GM18867 (cell line): ENCODE results near the gene ANKRD52.
A peak's percentile ranks its signal among the peaks of the same experiment; 100 is the strongest.

Experiments
- ATAC-seq: cut with Tn5 transposase; IDR thresholded peaks from one replicate; pipeline ENCODE4 v1.9.1; 2021; ENCODE audit warnings: mild to moderate bottlenecking, moderate library complexity; ENCODE audit not compliant: unreplicated experiment

Gene ANKRD52

DNA sequence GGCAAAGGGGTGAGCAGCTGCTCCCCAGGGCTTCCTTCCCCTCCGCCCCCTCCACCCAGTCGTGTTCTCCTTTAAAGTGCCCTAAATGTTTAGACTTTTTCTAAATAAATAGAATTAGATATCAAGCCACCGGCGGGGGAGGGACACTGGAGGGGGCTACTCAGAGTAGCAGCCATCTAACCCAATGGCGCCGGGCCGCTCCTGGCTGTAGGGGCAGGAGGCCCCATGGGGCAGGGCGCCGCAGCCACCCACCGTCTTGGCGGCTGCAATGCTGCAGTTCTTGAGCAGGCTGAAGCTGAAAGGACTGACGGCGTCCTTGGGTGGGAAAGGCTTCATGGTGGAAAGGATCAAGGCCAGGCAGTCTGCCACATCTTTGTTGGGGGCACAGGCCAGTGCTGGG lies 15.2 kb downstream of the ANKRD52 start:
- ATAC-seq: no peak

DNA sequence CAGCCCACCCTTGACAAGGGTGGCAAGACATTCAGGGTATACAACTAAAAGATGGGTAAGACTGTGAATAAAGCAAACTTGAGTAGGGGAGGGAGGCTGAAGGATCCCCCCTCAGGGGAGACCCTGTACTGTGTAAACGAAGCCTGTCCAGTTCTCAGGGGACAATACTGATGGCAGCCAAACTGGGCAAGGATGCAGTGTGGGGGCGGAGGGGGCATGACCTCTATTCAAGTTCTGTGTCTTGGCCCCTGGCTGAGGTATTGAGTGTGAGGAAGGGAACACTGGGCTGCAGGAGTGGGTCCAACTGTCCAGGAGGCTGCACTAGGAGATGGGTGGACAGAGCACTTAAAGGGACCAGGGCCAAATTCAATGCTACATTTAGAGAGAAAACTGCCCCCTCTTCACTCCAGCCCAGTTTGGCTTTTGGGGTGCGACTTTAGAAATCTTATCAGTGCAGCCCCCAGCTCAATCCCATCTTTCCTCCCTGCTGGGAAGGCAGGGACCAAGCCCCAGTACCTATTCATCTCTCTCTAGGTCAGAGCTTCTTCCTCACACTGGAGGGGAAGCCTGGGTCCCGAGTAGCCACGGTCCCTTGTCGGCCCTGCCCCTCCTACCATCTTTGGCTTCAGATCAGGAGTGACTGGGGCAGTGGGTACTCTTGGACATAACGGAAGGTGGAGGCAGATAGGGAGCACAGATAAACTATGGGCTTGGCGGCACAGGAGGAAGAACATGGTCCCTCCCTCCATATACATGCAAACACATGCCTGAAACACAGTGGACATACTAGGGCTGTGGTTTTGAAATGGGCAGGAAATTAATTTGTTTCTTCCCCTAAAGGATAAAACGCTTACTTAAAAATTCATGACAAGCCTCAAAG lies 16.5 kb downstream of the ANKRD52 start:
- ATAC-seq: no peak

DNA sequence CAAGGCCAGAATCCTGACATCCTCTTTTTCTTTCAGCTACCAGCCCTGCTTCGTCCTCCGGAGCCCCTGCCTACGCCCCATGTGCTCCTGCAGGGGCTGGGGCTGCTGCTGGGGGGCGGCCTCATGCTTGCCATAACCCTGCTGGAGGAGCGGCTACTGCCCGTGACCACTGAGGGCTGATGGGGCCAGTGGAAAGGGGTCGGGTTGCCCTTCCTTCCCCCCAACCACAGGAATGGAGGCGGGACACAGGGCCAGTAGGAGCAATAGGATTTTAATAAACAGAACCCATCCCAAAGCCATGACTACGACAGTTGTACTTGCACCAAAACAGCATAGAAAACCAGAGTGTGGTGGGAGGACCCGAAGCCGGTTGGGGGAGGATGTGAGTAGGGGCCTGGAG lies 20.6 kb downstream of the ANKRD52 start:
- no peak for ATAC-seq

DNA sequence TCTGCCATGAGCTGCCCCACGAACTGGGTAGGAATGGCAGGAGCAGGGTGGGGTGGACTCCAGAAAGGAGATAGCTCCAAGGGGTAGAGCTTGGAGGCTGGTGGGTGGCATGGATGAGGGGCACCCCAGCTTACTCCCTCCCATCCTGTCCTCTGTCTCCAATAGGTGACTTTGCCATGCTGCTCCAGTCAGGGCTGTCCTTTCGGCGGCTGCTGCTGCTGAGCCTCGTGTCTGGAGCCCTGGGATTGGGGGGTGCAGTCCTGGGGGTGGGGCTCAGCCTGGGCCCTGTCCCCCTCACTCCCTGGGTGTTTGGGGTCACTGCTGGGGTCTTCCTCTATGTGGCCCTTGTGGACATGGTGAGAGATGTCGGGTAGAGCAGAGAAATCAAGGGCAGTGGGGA lies 21.2 kb downstream of the ANKRD52 start:
- no peak for ATAC-seq

DNA sequence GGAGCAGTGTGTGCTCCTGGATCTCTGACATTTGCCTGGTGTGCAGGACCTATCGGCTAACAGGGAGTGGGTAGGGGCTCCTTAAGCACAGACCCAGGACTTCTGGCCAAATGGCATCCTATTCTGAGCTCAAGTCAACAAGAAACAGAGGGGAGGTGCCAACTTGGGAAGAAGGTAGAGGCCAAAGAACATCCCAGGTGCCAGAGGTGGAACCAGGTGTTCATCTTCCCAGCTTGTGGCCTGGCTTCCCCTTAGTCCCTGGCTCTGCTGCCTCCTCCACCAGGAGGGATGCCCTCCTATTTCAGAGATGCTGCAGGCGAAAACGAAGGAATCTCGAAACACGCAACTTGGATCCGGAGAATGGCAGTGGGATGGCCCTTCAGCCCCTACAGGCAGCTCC lies 22.1 kb downstream of the ANKRD52 start:
- no peak for ATAC-seq

GRCh38 chr12:56234746-56235436 lies 23.3 kb downstream of the ANKRD52 start:
- ATAC-seq: no peak

DNA sequence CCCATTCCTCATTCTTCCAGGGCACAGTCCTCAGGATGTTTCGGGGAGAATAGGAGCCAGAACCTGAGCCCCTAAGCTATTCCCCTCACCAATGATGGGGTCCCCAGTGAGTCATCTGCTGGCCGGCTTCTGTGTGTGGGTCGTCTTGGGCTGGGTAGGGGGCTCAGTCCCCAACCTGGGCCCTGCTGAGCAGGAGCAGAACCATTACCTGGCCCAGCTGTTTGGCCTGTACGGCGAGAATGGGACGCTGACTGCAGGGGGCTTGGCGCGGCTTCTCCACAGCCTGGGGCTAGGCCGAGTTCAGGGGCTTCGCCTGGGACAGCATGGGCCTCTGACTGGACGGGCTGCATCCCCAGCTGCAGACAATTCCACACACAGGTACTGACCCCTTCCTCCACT lies 27.0 kb downstream of the ANKRD52 start:
- no peak for ATAC-seq

- no peak for ATAC-seq
Measured at GRCh38 chr12:56230432-56231183, 27.6 kb downstream of the ANKRD52 start.

GRCh38 chr12:56229916-56230431 lies 28.2 kb downstream of the ANKRD52 start, which contains the start of gene SLC39A5:
Gene SLC39A5 (plus strand): TSS chr12:56230051. CDS start chr12:56231275, 1,224 bp downstream.
- no peak for ATAC-seq

DNA sequence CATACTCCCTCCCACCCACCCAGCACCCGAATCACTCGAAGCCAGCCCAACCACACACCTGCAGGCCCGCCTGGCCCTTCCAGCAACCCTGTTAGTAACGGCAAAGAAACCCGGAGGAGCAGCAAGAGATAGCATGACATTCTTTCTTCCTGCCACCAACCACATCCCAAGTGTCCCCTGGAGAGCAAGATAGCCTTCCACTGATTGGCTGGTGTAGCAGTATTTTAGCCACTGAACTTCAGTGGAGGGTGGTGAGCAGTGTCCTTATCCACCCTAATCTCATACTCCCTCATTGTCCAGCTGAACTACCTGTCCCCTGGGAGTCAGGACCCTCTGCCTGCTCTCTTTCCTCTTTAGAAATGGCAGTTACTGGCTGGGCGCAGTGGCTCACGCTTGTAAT lies 29.1 kb downstream of the ANKRD52 start:
- ATAC-seq: no peak

- no peak for ATAC-seq
Measured at GRCh38 chr12:56224954-56225353, 33.2 kb downstream of the ANKRD52 start.

DNA sequence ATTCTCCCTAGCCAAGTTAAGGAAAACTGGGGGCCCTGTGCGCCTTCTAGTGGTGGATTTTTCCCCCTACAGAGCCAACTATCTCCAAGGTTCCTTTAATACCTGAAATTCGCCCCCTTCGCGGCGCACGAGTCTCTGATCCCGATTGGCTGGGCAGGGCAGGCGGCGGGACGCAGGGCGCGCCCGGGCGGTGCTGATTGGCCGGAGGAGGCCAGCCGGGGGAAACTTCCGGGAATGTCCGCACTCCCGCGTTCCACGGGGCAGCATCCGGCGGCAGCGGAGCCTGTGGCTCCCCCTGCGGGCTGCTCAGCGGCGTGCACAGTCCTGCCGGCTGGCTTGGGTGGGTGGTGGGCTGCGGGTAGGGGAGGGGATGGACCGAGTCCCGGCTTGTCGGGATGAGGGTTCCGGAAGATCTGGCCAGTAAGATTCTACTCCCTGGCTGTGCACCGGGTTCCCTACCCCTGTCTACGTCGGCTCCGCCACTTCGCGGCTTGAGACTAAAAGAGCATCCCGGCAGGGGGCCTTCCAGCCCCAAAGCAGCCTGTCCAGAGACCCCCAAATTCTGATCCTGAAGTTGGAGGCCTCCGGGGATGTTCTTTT lies 34.0 kb downstream of the ANKRD52 start, which contains the start of gene NABP2:
Gene NABP2 (plus strand): TSS at position 241 of the 600 bp plus-strand sequence. CDS start 515 bp downstream, outside the sequence.
- ATAC-seq: peak; percentile 75

DNA sequence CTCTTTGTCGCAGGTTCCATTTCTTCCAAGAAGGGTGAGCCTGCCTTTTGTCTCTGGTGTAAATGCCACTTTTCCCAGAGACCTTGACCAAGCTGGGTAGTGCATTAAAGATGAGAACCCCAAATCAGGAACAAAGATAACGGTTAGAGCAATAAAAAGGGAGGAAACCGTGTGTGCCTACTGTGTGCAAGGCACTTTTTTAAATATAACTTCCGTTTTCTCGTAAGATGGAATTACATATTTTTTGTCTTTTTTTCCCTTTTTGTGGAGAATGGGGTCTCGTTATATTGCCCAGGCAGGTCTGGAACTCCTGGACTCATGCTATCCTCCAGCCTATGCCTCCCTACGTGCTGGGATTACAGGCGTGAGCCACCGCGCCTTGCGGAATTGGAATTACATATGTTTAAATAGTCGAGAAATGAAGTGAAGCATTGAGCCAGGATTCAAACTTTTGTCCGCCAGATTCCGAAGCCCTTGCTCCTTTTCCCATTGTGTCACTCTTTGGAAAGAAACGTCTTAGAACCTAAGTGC lies 34.5 kb downstream of the ANKRD52 start:
- no peak for ATAC-seq

DNA sequence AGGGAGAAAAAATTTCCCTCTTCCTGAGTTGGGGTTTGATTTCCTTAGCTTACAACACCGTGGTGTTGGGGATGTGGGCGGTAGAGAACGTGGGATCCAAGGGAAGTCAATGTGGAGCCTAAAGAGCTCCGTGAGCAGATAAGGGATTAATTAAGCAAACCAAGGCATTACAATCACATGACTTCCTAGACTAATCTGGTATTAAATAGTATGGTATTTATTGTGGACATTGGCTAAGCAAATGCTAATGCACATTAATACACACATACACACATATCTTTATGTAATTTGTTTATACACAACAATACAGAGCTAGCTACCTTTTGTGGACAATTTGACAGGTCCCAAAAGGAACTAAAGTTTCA lies 35.7 kb downstream of the ANKRD52 start:
- ATAC-seq: no peak

DNA sequence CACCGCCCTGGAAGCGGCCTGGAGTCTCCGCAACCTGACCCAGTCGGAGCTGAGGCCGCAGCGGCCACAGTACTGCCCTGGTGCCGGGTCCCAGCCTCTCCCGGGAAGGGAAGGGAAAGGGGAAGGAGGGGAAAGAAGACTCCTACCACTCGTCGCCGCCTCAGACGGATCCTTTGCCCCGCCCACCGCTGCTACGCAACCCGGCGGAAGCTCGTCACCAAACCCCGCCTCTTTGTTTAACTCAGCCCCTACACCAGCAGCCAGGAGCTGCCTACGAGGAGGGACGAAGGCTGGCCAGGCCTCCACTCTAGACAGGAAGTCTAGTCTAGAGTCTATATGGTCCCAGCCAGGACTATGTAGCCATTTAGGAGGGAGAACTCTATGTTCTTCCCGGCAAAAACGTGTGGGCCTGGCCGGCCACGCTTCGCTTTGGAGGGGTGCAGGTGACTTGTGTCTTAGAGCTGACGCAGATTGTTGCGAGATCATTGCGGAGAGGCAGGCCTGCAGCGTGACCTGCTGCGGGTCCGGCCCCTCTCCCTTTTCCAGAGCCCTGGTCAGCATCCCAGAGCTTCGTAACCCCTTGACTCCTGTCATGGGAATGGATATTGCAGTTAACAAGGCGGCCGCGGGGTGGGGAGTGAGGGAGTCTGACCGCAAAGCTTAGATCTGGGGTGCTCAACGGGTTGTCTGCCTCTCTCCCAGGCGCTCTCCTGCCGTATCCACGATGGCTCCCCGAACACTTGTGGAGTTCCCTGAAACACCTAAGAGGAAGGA lies 36.2 kb downstream of the ANKRD52 start, which contains the start of gene RNF41:
Gene RNF41 (minus strand): TSS at position 166 of the 774 bp plus-strand sequence. CDS start 7,875 bp downstream, outside the sequence.
- ATAC-seq: peak; percentile 73

GRCh38 chr12:56221232-56221756 lies 36.9 kb downstream of the ANKRD52 start:
- ATAC-seq: peak; percentile 22

DNA sequence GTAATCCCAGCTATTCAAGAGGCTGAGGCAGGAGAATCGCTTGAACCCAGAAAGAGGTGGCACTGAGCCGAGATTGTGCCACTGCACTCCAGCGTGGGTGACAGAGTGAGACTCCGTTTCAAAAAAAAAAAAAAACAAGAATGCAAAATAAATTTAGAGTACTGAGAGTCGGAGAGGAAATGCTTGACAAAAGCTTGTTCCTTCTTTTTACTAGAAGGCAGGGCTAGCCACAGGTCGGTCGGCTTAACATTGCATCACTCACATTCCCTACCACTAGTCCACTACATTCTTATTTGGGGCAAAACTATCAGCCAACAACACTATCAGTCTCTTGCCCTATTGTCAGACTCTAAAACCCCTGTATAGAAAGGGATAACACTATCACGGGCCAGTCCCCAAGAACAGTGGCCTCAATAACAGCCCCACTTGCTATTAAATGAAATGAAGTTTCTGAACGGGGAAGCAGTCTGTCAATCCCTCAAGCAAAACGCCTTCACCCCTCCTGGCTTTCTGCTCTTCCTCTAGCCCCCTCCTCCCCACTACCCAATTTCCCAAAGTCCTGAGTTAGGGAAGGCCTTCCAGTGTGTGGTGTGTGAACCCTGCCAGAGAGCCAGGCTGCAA lies 37.5 kb downstream of the ANKRD52 start:
- no peak for ATAC-seq

GRCh38 chr12:56219840-56220239 lies 38.3 kb downstream of the ANKRD52 start:
- ATAC-seq: no peak

DNA sequence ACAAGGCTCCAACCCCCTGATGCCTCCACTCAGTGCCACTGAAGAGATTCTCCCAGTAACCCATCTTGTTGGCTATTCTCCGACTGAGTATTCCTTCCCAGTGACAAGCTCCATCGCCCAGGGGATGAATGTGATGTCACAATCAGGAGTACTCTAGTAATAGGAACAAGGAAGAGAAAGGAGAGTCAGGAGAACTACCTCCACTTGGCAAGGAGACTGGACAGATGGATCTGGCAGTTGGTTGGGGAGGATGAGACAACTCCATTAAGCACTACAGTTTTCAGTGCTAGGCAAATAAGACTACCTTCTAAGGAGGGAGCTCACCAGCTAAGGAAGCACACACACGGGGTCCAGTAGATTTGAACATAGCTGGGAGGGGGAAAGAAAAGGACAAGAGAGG lies 41.7 kb downstream of the ANKRD52 start:
- no peak for ATAC-seq
